Measurements from ENCODE around the gene KERA.

DNA sequence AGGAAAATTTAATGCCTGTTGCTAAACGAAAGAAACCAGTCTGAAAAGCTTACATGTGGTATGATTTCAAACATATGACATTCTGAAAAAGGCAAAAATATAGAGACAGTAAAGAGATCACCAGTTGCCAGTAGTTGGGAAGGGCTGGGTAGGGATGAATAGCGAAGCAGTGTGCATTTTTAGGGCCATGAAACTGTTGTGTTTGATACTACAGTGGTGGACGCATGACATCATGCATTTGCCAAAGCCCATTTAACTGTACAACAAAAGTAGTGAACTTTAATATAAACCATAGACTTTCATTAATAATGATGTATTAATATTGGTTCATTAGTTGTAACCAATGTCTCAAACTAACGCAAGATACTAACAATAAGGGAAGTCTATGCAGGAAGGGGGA is 38.4 kb downstream of the KERA start:
- TF ChIP-seq, protein P1, sequence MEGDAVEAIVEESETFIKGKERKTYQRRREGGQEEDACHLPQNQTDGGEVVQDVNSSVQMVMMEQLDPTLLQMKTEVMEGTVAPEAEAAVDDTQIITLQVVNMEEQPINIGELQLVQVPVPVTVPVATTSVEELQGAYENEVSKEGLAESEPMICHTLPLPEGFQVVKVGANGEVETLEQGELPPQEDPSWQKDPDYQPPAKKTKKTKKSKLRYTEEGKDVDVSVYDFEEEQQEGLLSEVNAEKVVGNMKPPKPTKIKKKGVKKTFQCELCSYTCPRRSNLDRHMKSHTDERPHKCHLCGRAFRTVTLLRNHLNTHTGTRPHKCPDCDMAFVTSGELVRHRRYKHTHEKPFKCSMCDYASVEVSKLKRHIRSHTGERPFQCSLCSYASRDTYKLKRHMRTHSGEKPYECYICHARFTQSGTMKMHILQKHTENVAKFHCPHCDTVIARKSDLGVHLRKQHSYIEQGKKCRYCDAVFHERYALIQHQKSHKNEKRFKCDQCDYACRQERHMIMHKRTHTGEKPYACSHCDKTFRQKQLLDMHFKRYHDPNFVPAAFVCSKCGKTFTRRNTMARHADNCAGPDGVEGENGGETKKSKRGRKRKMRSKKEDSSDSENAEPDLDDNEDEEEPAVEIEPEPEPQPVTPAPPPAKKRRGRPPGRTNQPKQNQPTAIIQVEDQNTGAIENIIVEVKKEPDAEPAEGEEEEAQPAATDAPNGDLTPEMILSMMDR (tag by site-specific recombination; IDR thresholded peaks at IDR 0.05): no peak
- TF ChIP-seq, protein P2, sequence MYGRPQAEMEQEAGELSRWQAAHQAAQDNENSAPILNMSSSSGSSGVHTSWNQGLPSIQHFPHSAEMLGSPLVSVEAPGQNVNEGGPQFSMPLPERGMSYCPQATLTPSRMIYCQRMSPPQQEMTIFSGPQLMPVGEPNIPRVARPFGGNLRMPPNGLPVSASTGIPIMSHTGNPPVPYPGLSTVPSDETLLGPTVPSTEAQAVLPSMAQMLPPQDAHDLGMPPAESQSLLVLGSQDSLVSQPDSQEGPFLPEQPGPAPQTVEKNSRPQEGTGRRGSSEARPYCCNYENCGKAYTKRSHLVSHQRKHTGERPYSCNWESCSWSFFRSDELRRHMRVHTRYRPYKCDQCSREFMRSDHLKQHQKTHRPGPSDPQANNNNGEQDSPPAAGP (tag by site-specific recombination; IDR thresholded peaks at IDR 0.05): no peak
- no peak for TF ChIP-seq SETDB1 (IDR thresholded peaks at IDR 0.05; ENCODE audit: insufficient read length, low read length)
- no peak for TF ChIP-seq ZNF239 (tag by site-specific recombination; IDR thresholded peaks at IDR 0.05)

Measured in HEK293 (cell line).